ENCODE measurements around the gene RPS19. TPM values are rescaled to one million over a fixed set of nuclear protein-coding genes. Genes with fewer than 3 reads are reported as not detected.

Gene RPS19
- total and polyA plus RNA-seq, 2 donors (not counting 1 experiment from before 2014, with no cell fraction given): 1,320 to 2,197 TPM

DNA sequence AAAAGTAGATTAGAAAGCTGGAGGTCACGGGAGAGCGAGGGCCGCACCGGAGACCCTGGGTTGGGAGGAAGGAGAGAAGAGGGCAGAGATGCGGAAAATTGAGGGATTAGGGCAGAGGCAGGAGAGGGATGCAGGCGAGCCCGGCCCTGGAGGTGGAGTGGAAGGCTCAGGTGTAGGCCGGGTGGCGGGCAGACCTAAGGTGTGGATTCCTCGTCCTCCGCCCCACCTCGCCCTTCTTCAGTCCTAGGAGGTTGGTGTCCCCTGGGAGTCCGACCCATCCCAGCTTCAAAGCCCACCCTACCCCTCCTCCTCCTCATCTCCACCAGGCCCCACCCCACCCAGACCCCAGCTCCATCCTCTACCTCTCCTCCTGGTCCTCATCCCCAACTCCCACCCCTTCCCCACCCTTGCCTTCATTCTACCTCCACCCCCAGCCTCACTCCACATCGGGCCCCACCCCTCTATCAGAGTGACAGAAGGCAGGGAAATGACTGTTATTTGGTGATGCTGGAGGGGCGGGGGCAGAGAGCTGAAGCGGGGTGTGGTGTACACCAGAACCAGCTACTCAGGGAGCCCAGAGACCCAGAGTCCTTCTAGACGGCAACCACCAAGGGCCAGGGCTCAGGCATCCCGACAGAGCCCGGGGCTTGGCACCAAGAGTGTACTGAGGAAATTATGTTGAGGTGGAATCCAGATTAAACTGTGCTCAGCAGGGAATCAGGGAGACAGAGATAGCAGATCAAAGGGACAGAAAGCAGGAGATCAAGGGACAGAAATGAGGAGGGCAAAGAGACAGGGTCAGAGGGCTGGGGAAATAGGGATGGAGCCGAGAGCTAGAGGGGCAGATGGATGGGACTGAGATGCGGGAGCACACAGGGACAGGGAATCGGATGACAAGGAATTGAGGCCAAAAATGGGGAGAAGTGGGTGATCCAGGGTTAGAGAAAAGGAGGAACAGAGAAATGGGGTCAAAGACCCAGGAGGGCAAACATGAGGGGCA is 61.8 kb downstream of the RPS19 start:
- H3K27me3 ChIP-seq (ENCODE audit: control insufficient read depth, insufficient read depth, low read length): peaks cover 42% of the 10 kb centered on the region

More for the DNA sequence above, 61.8 kb downstream of the RPS19 start:
- Histone ChIP-seq H3K4me3 (replicated peaks in 1 of 4; ENCODE audit: control extremely low read depth in 1 of 4, insufficient read depth in 1 of 4, low read depth in 3 of 4, low read length in 4 of 4) (no peak overlapping the region), H3K4me2 (ENCODE audit: extremely low read depth, insufficient read depth, low read length) (no peak overlapping the region), H3K9ac (ENCODE audit: insufficient read depth, low read length) (no peak overlapping the region), H2AFZ (ENCODE audit: low read length) (no peak overlapping the region), H3K9me3 (ENCODE audit: control insufficient read depth, insufficient read depth, low read depth, low read length) (no peaks in the 10 kb centered on the region), H4K20me1 (ENCODE audit: control insufficient read depth, extremely low read depth, insufficient read depth, low read length) (no peaks in the 10 kb centered on the region), H3K4me1 (ENCODE audit: control insufficient read depth, extremely low read depth, insufficient read depth, low read length) (no peaks in the 10 kb centered on the region), H3K27ac (ENCODE audit: insufficient read depth, low read length) (no peak overlapping the region), H3K79me2 (ENCODE audit: control insufficient read depth, insufficient read depth, low read length) (no peaks in the 10 kb centered on the region), H3K36me3 (ENCODE audit: control insufficient read depth, insufficient read depth, low read length) (no peaks in the 10 kb centered on the region)
- DNase-seq (ENCODE audit: low read depth in 2 of 2): no peak
- peak; percentile 80 for TF ChIP-seq EZH2 (IDR thresholded peaks at IDR 0.05; ENCODE audit: low read length, missing control alignments)
- TF ChIP-seq, protein P1, sequence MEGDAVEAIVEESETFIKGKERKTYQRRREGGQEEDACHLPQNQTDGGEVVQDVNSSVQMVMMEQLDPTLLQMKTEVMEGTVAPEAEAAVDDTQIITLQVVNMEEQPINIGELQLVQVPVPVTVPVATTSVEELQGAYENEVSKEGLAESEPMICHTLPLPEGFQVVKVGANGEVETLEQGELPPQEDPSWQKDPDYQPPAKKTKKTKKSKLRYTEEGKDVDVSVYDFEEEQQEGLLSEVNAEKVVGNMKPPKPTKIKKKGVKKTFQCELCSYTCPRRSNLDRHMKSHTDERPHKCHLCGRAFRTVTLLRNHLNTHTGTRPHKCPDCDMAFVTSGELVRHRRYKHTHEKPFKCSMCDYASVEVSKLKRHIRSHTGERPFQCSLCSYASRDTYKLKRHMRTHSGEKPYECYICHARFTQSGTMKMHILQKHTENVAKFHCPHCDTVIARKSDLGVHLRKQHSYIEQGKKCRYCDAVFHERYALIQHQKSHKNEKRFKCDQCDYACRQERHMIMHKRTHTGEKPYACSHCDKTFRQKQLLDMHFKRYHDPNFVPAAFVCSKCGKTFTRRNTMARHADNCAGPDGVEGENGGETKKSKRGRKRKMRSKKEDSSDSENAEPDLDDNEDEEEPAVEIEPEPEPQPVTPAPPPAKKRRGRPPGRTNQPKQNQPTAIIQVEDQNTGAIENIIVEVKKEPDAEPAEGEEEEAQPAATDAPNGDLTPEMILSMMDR (conservative IDR thresholded peaks at IDR 0.05 in 1 of 2, IDR thresholded peaks at IDR 0.05 in 1 of 2; ENCODE audit: low read depth in 1 of 2, low read length in 2 of 2): no peak

Other genes starting within 250 kb of the RPS19 start
- gene CEACAM4, start 233.2 kb upstream of the RPS19 start, total RNA-seq: not detected in 2 replicates
- gene CEACAM4, start 233.2 kb upstream of the RPS19 start, polyA plus RNA-seq: not detected in 2 replicates
- not detected in 2 replicates for gene CEACAM7, start 172.0 kb upstream of the RPS19 start, total RNA-seq
- not detected in 2 replicates for gene CEACAM7, start 172.0 kb upstream of the RPS19 start, polyA plus RNA-seq
- not detected in 2 replicates for gene CEACAM5, start 151.6 kb upstream of the RPS19 start, total RNA-seq
- not detected in 2 replicates for gene CEACAM5, start 151.6 kb upstream of the RPS19 start, polyA plus RNA-seq
- not detected in 2 replicates for gene CEACAM6, start 104.7 kb upstream of the RPS19 start, total RNA-seq
- gene CEACAM6, start 104.7 kb upstream of the RPS19 start, polyA plus RNA-seq: not detected in 2 replicates
- gene CEACAM3, start 63.7 kb upstream of the RPS19 start, total RNA-seq: not detected in 2 replicates
- gene CEACAM3, start 63.7 kb upstream of the RPS19 start, polyA plus RNA-seq: not detected in 2 replicates
- gene LYPD4, start 15.6 kb upstream of the RPS19 start, total RNA-seq: not detected in 2 replicates
- not detected in 2 replicates for gene LYPD4, start 15.6 kb upstream of the RPS19 start, polyA plus RNA-seq
- not detected in 2 replicates for gene DMRTC2, start 15.2 kb upstream of the RPS19 start, total RNA-seq
- not detected in 2 replicates for gene DMRTC2, start 15.2 kb upstream of the RPS19 start, polyA plus RNA-seq
- under 0.01 and 0.17 TPM in 2 replicates for gene CD79A, start 17.0 kb downstream of the RPS19 start, total RNA-seq
- gene CD79A, start 17.0 kb downstream of the RPS19 start, polyA plus RNA-seq: 0.07 and 0.17 TPM in 2 replicates
- gene ARHGEF1, start 22.9 kb downstream of the RPS19 start, total RNA-seq: 21.6 TPM in 2 replicates
- gene ARHGEF1, start 22.9 kb downstream of the RPS19 start, polyA plus RNA-seq: 23.9 and 32.2 TPM in 2 replicates
- gene ERFL, start 68.2 kb downstream of the RPS19 start, total RNA-seq: under 0.01 TPM in 2 replicates
- 0.03 TPM in 1 of 2 replicates, not detected in the other for gene ERFL, start 68.2 kb downstream of the RPS19 start, polyA plus RNA-seq
- gene RABAC1, start 99.1 kb downstream of the RPS19 start, total RNA-seq: 152 and 193 TPM in 2 replicates
- 123 and 163 TPM in 2 replicates for gene RABAC1, start 99.1 kb downstream of the RPS19 start, polyA plus RNA-seq
- under 0.01 and 0.17 TPM in 2 replicates for gene ATP1A3, start 134.0 kb downstream of the RPS19 start, total RNA-seq
- 0.05 TPM in 1 of 2 replicates, not detected in the other for gene ATP1A3, start 134.0 kb downstream of the RPS19 start, polyA plus RNA-seq
- 0.77 and 3.5 TPM in 2 replicates for gene GRIK5, start 210.0 kb downstream of the RPS19 start, total RNA-seq
- 0.03 and 0.69 TPM in 2 replicates for gene GRIK5, start 210.0 kb downstream of the RPS19 start, polyA plus RNA-seq
- 7.7 and 9.9 TPM in 2 replicates for gene ZNF574, start 215.9 kb downstream of the RPS19 start, total RNA-seq
- gene ZNF574, start 215.9 kb downstream of the RPS19 start, polyA plus RNA-seq: 5.1 and 6.6 TPM in 2 replicates